Activated effector memory CD4-positive, alpha-beta T cell treated with anti-CD3 and anti-CD28 coated beads, Interleukin-2, amount 50 U/mL, for 16 hours (primary cell): ENCODE data around the gene CIZ1.
"Not testable (repeated sequence)": the region's sequence is repeated elsewhere in the genome, so short reads cannot be mapped to it uniquely, and the experiment has no call there.

Source experiments
- DNase-seq: peaks from one replicate; pipeline ENCODE4 v3.0.0-alpha.2; 2020

The CIZ1 gene

DNA sequence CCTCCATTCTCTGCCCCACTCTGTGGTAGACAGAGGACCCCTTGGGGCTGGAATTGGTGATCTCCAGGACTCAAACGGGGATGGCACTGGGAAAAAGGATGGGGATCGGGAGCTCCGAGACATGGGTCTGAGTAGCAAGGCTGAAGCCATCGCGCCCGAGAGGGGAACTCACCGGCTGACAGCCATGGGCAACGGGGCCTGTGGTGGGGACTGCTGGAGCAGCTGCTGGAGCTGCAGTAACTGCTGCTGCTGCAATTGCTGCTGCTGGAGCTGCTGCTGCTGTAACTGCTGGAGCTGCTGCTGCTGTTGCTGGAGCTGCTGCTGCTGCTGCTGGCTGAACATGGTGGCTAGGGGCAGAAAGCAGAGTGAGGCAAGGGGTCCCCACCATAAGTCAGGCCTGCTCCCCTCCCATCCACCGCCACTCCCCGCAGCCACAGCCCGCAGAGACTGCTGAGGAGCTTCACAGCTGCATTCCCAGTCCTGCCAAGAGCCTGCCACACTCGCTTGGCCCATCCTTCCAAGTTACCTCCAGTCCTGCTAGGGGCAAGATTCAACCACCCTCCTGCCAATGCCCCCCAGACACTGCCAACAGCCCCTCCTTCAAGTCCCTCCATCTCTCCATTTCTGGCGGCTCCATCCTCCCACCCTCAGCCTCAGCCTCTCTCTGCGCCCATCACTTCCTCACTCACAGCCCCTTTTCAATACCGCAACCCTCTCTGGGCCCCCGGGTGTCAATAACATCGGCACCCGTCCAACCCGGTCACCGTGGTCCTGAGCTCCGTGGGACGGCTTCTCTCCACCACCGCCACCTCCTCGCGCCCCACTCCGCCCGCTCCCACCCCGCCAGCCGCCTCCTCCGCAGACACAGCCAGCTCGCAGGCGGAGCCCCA is 611 bp downstream of the CIZ1 start:
- no peak for DNase-seq

DNA sequence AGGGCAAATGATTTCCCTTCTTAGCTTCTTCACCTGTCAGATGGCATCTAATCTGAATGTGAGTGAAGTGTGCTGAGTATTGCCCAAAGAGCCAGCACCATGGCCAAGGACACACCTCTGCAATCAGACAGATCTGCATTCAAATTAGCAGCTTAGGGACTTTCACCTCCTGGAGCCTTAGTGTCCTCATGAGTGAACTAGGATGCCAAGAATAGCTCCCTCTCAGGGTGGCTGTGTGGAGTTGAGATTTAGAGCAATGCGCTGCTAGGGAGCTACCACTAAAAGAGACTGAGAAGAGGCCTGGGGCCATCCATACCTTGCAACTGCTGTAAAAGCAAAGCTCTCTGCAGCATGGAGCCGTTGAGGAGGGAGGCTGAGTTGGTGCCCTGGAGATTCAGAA is 1.4 kb downstream of the CIZ1 start:
- DNase-seq = no peak

DNA sequence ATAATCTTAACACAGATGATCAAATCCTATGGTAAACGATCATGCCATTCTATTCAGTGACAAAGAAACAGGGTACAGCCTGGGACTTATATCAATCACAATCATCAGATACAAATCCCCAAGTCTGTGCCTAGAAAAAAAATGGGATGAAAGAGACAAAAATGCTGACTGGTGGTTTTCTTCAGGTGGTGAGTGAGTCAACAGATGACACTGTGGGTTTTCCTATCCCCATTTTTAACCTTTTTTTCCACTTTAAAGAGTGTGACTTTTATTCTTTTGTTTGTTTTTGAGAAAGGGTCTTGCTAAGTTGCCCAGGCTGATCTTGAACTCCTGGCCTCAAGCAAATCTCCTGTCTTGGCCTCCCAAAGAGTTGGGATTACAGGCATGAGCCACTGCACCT is 3.2 kb downstream of the CIZ1 start:
- no peak for DNase-seq

DNA sequence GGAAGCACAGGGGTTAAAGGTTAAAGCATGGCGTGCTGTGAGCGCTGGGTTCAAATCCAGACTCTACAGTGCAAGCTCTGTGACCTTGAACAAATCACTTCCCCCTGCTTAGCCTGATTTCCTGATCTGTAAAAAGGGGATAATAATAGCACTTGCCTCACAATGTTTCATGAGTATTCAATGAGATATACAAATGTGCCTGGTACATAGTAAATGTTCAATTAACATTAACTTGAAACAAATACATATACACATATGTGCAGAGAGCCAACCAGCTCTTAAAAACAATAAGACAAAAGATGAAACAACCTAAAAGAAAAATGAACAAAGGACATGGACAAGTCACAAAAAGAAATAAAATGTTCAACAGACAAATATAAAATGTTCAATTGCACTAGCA is 4.0 kb downstream of the CIZ1 start:
- no peak for DNase-seq

DNA sequence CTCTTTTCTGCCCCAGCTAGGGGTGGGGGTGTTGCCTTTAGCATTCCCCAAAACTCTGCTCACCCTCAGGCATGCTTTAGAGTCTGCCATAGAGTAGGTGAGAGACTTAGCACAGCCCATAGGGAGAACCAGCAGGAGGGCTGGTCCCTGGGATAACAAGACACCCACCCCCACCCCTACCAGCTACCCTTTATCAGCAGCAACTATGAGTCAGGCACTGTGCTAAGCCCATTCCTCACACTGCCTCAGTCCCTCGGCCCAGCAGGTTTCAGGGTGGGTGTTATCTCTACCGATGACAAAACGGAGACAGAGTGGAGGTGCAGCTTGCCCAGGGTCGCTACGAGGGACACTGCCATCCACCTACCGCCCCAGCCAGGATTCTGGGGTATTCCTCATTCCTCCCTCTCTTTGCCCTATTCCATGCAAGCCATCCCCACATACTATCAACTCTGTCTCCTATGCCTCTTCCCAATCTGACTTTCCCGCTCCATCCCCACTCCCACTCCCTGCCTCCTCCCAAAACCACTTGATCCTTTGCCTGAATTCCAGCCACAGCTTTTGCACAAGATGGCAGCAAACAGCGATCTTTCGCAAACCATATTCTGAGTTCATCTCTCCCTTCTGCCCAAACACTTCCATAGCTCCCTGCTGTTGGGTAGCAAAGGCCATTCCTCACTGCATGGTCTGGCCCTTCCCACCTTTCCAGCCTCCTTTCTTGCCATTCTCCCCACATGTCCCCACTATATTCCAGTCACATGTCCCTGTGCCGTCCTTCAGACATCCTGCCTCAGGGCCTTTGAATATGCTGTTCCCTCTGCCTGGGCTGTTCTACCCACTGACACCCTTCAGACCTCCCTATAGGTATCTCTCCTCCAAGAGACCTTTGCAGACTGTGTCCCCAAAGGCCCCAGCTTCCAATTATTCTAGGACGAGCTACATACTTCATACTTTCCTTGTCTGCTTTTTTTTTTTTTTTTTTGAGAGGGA is 5.1 kb downstream of the CIZ1 start:
- no peak for DNase-seq

GRCh38 chr9:128182893-128183588 is 8.3 kb downstream of the CIZ1 start:
- no peak for DNase-seq

DNA sequence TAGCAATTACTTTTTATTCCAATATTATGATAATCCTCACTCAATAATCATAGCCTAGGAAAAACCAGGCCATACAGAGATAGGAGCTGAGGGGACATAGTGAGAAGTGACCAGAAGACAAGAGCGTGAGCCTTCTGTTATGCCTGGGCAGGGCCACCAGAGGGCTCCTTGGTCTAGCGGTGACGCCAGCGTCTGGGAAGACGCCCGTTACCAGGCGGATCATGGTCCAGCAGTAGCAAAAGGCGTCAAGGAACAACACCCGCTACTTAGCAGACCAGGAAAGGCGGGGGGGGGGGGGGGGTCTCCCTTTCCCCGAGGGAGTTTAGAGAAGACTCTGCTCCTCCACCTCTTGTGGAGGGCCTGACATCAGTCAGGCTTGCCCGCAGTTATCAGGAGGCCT is 9.9 kb downstream of the CIZ1 start:
- not testable (repeated sequence) for DNase-seq

GRCh38 chr9:128180447-128180846 is 10.9 kb downstream of the CIZ1 start:
- DNase-seq = no peak

DNA sequence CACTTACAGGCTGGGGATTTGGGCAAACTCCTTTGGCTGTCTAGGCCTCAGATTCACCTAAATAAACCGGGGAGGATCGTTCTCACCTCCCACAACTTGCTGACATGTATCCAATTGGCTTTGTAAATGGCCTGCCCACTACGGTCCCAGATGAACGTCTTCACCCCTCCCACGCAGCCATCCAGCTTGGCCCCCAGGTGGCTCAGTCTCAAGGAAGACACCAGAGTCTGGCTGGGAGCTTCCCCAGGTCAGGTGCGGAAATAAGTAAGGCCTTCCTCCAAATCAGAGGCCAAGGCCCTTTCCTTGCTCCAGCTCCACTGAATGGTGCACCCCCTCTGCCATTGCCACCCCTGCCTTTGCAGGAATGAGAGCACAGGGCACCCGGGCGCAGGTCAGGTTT is 11.4 kb downstream of the CIZ1 start:
- no peak for DNase-seq

DNA sequence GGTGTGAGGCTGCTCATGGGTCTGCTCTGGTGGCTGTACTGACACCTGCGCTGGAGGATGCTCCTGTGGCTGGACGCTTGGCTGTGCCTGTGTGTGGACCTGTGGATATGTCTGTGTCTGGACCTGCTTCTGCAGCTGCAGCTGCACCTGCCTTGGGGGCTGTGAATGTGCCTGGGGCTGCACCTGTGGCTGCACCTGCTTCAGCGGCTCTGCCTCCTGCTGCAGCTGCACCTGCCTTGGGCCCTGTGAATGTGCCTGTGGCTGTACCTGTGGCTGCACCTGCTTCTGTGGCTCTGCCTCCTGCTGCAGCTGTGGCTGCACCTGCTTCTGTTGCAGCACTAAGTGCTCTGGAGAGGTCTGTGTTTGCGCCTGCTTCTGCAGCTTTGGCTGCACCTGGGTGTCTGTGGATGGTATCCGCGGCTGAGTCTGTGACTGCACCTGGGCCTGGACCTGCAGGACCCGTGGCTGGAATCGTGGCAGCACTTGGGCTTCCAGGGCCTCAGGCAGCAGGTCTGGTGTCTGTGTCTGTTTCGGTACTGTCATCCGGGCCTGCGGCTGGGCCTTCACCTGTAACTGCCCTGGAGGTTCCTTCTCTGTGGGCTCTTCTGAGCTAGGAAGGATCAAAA is 12.5 kb downstream of the CIZ1 start:
- no peak for DNase-seq

DNA sequence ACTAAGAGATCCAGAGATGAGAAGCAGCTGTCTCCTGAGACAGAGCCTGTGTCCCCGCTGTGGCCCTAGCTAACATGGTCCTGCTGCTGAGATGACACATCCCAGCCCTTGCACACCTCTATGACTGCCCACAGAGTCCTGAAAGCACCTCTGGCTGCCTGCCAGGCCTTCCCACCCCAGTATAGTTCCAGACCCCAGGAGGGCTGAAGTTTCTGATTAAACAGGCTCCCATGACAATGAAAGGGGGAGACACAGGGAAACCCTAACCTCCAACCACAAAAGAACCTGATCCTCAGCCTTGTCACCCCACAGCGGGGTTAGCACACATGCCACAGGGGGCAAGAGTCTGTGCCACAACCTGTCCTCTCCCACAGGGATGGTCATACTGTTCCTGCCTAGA is 15.6 kb downstream of the CIZ1 start:
- no peak for DNase-seq

DNA sequence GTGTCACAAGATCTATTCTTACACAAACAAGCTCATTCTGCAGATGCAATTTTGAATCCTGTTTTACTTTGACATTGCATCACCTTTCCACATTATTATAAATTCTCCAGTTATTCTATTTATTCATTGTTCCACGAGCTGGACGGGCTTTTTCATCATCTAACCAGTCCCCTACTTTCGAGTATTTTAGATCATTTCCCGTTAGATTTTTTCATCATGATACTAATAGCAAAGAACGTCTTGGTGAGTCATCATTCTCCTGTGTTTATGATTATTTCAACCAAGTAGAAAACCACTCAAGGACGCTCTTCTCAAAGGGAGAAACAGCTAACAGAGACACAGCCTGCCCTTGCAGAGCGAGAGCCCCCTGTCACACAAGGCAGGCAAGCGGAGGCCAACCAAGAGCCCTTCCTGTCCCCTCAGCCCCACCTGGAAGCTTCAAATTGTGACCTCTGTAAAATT is 16.2 kb downstream of the CIZ1 start:
- no peak for DNase-seq

DNA sequence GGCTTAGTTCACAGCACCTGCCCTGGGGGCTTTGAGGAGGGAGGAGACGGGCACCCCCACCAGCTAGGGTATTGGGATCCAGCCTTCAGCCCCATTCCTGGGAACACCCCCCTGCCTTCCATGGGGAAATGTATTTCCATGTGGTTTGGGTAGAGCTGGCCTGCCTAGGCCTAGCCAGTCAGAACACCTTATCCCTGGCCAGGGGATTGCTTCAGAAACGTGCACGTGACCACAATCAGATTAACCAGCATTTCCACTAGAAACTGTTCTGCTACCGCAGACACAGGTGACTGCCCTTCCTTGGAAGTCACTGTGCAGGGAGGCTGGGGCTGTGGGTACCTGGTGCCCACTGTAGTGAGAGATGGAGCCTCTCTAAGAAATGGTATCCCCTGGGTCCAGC is 17.3 kb downstream of the CIZ1 start:
- no peak for DNase-seq

DNA sequence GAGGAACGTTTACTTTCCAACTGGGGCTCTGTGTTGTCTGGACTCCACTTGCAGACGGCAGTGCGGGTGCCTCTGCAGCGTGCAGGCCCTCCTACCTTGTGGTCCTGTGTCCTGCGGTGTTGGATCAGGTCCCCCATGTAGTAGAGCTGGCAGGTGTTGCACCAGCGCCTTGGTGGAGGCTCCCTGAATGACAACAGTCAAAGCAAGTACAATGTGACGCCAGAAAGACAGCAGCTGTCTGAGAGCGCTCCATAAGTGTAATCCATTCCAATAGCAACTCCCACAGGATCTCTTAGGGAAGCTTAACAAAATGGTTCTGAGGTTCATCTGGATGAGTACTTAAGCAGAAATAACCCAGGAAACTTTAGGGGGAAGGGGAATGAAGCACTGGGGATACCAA is 21.4 kb downstream of the CIZ1 start:
- no peak for DNase-seq

- no peak for DNase-seq
Measured at GRCh38 chr9:128169492-128169891, 21.9 kb downstream of the CIZ1 start.

DNA sequence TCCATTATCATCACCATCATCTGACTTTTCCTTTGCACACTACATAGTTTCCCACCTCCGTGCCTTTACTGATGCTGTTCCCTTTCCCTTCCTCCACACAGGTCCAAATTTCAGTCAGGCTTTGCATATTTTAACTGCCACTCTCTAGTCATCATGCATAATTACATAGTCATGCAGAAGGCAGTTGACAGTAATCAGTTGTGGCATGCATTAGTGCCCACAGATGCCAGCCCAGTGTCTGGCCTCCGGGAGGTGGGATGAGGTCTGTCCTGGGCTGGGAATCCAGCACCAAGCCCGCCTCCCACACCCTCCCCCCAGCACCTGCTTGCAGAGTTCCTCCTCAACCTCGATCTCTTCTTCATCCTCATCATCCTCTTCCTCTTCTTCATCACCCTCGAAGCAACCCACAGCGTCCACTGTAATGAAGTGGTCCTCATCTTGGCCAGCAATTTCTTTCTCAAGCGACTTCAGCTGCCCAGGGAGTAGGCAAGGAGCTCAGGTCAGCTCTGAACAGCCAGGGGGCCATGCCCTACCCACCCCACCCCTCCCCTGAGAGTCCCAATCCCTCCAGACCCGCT is 22.6 kb downstream of the CIZ1 start:
- no peak for DNase-seq

DNA sequence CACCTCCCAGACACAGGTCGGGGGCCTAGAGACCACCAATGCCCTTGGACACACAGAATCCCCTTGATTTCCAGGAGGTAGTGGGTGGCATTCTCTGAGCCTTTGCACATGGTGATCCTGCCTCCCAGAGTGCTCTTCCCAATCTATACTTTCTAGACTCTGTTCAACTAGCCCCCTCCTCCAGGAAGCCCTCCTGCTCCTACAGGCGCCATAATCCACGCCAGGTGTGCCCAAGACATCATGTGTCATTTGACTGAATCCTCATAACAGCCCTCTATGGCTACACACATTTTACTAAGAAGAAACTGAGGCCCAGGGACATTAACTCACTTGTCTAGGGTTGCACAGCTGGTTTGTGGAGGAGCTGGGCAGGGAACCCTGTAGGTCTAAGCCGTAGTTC is 24.2 kb downstream of the CIZ1 start:
- DNase-seq = no peak

GRCh38 chr9:128166169-128166568 is 25.2 kb downstream of the CIZ1 start:
- DNase-seq = no peak

DNA sequence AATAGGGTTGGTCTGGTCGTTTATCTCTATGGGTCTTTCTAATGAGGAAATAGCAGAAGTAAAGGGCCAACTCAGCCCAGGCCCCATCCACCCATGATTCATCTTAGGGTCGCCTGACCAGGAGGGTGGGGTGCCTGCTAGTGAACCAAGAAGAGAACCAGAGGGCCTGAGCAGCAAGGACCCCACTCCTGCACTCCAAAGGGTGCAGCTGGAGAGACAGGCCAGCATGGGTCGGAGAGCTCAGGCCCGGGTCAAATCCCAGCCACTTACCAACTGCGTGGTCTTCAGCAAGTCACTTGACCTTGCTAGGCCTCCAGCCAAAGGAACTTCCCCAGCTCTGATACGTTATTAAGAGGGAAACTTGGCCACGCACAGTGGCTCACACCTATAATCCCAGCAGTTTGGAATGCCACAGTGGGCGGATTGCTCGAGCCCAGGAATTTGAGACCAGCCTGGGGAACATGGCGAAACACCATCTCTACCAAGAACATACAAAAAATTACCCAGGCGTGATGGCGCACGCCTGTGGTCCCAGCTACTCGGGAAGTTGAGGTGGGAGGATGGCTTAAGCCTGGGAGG is 27.0 kb downstream of the CIZ1 start:
- no peak for DNase-seq

DNA sequence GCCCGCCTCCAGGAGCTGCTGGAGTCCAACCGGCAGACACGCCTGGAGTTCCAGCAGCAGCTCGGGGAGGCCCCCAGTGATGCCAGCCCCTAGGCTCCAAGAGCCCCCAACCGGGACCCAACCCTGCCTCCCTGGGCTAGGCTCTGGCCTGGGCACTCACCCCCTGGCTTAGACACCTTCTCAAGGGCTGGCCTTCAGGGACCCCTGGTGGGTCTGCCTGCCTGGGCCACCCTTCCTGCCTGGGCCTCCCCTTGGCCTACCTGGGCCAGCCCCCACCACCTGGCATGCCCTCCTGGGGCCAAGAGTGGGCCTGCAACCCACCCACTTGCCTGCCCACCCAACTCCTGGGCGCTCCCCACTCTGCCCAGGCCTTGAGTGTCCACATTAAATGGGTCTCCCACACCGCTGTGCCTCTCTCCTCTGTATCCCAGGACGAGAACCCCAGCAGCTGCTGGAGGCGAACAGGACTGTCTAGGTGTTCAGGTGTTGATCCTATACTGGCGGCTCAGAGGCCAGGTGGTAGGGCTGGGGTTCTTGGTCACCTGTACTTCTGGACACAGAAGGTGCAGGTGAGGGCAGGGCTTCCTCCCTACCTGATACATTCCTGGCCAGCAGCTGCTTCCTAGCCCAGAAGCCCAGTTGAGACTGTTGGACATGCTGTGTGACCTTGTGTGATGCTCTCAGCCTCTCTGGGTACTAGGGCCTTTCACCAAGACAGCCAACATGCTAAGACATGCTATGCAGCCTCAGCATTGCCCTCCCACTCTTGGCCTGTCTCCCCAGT is 27.7 kb downstream of the CIZ1 start:
- no peak for DNase-seq

DNA sequence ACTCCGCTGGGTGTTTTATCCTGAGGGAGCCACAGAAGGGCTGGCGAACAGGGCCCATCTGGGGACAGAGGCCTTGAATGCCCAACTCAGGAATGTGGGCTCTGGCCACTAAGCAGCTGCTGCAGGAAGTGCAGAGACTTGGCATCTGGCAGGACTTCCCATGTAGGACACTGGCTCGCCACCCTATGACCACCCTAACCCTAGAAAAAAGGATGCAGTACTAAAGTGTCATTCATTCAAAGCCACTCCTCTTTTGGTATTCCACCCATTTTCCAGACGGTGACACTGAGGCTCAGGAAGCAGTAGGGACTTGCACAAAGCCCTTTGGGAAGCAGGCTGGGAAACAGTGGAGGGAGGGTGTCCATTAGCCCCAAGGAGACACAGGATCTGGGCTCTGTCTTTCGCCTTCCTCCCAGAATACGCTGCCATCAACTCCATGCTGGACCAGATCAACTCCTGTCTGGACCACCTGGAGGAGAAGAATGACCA is 28.3 kb downstream of the CIZ1 start:
- DNase-seq = no peak
